Measurements from ENCODE around the gene STRIP2.

The STRIP2 gene

GRCh38 chr7:129535896-129536295, 101.7 kb downstream of the STRIP2 start:
- no peak for DNase-seq

- no peak for DNase-seq
These were observed 102.1 kb downstream of the STRIP2 start for GRCh38 chr7:129536323-129536722.

All from NCI-H446 (cell line).